HG03103 (cell line): ENCODE results near the gene PRSS57.

Experiments used
- ATAC-seq: cut with Tn5 transposase; IDR thresholded peaks from one replicate; pipeline ENCODE4 v1.9.1; 2021; ENCODE audit warnings: low read depth; ENCODE audit not compliant: unreplicated experiment

The PRSS57 gene

GRCh38 chr19:653425-653824 lies 41.8 kb downstream of the PRSS57 start:
- no peak for ATAC-seq

- no peak for ATAC-seq
Measured at GRCh38 chr19:652467-653389, 42.5 kb downstream of the PRSS57 start.

GRCh38 chr19:651991-652390 lies 43.3 kb downstream of the PRSS57 start:
- ATAC-seq = no peak

- ATAC-seq = no peak
Measured at GRCh38 chr19:651114-651818, 44.0 kb downstream of the PRSS57 start.

GRCh38 chr19:650121-650520 lies 45.1 kb downstream of the PRSS57 start:
- ATAC-seq = no peak

- no peak for ATAC-seq
Measured at GRCh38 chr19:648904-649801, 46.1 kb downstream of the PRSS57 start.

- no peak for ATAC-seq
Measured at GRCh38 chr19:648305-648704, 46.9 kb downstream of the PRSS57 start.

GRCh38 chr19:647566-648284 lies 47.5 kb downstream of the PRSS57 start:
- no peak for ATAC-seq

- ATAC-seq = no peak
Measured at GRCh38 chr19:646779-647565, 48.3 kb downstream of the PRSS57 start.

GRCh38 chr19:645912-646778 lies 49.1 kb downstream of the PRSS57 start:
- ATAC-seq = no peak

- no peak for ATAC-seq
Measured at GRCh38 chr19:644789-645188, 50.5 kb downstream of the PRSS57 start.

- no peak for ATAC-seq
Measured at GRCh38 chr19:644363-644762, 50.9 kb downstream of the PRSS57 start.

GRCh38 chr19:643736-644135 lies 51.5 kb downstream of the PRSS57 start:
- no peak for ATAC-seq

GRCh38 chr19:642767-643727 lies 52.2 kb downstream of the PRSS57 start:
- ATAC-seq = no peak

GRCh38 chr19:641702-642101 lies 53.5 kb downstream of the PRSS57 start:
- no peak for ATAC-seq

GRCh38 chr19:640606-641189 lies 54.6 kb downstream of the PRSS57 start:
- no peak for ATAC-seq

- ATAC-seq = no peak
Measured at GRCh38 chr19:640161-640558, 55.1 kb downstream of the PRSS57 start.
